Skeletal muscle satellite cell (primary cell): ENCODE measurements around the gene OR10A7. TPM values are rescaled to one million over a fixed set of nuclear protein-coding genes. Genes with fewer than 3 reads are reported as not detected.
"Not testable (repeated sequence)": the region's sequence is repeated elsewhere in the genome, so short reads cannot be mapped to it uniquely, and the experiment has no call there.

ENCODE experiments used
- H3K27me3 ChIP-seq: 2 replicates; pipeline ENCODE4 v1.7.0; 2013; ENCODE audit warnings: low read length; ENCODE audit not compliant: control insufficient read depth, insufficient read depth
- H3K36me3 ChIP-seq: 2 replicates; pipeline ENCODE4 v1.7.0; 2013; ENCODE audit warnings: mild to moderate bottlenecking, control low read depth, low read length; ENCODE audit not compliant: insufficient read depth
- H3K4me1 ChIP-seq: 2 replicates; pipeline ENCODE4 v1.7.0; 2013; ENCODE audit warnings: low read length; ENCODE audit not compliant: control insufficient read depth, insufficient read depth
- H3K4me2 ChIP-seq: 2 replicates; pipeline ENCODE4 v1.7.0; 2013; ENCODE audit warnings: mild to moderate bottlenecking, low read length
- H3K4me3 ChIP-seq: 2 replicates; pipeline ENCODE4 v1.7.0; 2013; ENCODE audit warnings: low read length
- H3K9ac ChIP-seq: 2 replicates; pipeline ENCODE4 v1.7.0; 2013; ENCODE audit warnings: mild to moderate bottlenecking, low read depth, low read length, moderate library complexity
- H3K9me3 ChIP-seq: replicated peaks from 2 replicates; pipeline ENCODE4 v1.7.0; 2013; ENCODE audit warnings: mild to moderate bottlenecking, control low read depth, low read length
- total RNA-seq: library from RNA; depleted of rRNA; stranded (reverse); fragments of >200 nt; gene quantifications from 2 replicates; pipeline ENCODE4 v1.2.3, GENCODE V29; 2012; rRNA removed

OR10A7 gene, protein sequence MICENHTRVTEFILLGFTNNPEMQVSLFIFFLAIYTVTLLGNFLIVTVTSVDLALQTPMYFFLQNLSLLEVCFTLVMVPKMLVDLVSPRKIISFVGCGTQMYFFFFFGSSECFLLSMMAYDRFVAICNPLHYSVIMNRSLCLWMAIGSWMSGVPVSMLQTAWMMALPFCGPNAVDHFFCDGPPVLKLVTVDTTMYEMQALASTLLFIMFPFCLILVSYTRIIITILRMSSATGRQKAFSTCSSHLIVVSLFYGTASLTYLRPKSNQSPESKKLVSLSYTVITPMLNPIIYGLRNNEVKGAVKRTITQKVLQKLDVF
- not detected in 2 replicates for total RNA-seq

DNA sequence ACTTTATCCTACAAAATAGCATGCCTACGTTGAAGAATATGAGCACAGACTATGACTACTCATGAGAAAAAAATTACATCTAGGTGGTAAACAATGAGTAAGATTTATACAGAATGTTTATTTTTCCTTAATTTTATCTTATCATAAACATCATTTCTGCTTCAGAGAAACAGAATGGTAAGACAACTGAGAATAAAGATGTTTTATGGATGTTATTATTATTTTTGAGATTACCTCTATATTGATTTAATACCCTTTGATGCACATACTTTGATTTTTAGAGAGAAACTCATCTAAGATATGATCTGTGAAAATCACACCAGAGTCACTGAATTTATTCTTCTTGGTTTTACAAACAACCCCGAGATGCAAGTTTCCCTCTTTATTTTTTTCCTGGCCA lies at the start of gene OR10A7:
TSS of gene OR10A7 (plus strand) at position 301 of the 400 bp plus-strand sequence. CDS start at position 301, 0 bp downstream.
- Histone ChIP-seq H3K9me3 (no peaks in the 10 kb centered on the region), H3K9ac (no peak within 1 kb of the TSS)

DNA sequence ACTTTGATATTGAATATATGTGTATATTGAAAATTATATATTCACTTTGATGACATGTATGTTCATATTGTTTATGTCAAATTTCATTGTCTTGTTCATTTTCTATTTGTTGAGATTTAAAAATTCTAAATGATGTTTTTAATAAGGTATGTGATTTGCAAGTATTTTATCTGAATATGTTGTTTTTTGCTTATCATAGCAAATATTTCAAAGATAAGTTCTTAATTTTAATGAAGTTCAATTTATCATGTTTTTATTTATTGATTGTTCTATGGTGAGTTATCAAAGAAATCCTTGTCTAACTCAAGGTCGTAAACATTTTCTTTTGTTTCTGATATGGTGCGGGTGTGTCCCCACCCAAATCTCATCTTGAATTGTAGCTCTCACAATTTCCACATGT lies 49.4 kb upstream of the OR10A7 start:
- Histone ChIP-seq H3K4me2 (no peak overlapping the region), H3K4me1 (no peaks in the 10 kb centered on the region), H3K36me3 (no peaks in the 10 kb centered on the region), H3K9ac (no peak overlapping the region), H3K4me3 (no peak overlapping the region), H3K27me3 (no peaks in the 10 kb centered on the region), H3K9me3 (no peaks in the 10 kb centered on the region)

More for the DNA sequence above, at the start of gene OR10A7:
- H3K4me2 ChIP-seq, result no peak within 1 kb of the TSS
- no peak within 1 kb of the TSS for H3K4me3 ChIP-seq
- no peaks in the 10 kb centered on the region for H3K4me1 ChIP-seq
- peaks cover 2% of the 10 kb centered on the region for H3K27me3 ChIP-seq
- H3K36me3 ChIP-seq, result no peaks in the 10 kb centered on the region

DNA sequence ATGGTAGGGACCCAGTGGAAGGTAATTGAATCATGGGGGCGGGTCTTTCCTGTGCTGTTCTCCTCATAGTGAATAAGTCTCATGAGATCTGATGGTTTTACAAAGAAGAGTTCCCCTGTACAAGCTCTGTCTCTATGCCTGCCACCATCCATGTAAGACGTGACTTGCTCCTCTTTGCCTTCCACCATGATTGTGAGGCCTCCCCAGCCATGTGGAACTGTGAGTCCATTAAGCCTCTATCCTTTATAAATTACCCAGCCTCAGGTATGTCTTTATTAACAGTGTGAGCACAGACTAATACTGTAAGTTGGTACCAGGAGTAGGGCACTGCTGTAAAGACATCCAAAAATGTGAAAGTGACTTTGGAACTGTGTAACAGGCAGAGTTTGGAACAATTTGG lies 49.0 kb upstream of the OR10A7 start:
- not testable (repeated sequence) for H3K36me3 ChIP-seq, H3K4me1 ChIP-seq, H3K27me3 ChIP-seq, H3K4me3 ChIP-seq, H3K9me3 ChIP-seq, H3K9ac ChIP-seq, H3K4me2 ChIP-seq

- Histone ChIP-seq H3K9me3 (no peaks in the 10 kb centered on the region), H3K4me1 (no peaks in the 10 kb centered on the region), H3K4me3 (no peak overlapping the region), H3K27me3 (peaks cover 3% of the 10 kb centered on the region), H3K4me2 (no peak overlapping the region), H3K9ac (no peak overlapping the region), H3K36me3 (no peaks in the 10 kb centered on the region)
Observed at GRCh38 chr12:55172686-55173085, 48.1 kb upstream of the OR10A7 start.

DNA sequence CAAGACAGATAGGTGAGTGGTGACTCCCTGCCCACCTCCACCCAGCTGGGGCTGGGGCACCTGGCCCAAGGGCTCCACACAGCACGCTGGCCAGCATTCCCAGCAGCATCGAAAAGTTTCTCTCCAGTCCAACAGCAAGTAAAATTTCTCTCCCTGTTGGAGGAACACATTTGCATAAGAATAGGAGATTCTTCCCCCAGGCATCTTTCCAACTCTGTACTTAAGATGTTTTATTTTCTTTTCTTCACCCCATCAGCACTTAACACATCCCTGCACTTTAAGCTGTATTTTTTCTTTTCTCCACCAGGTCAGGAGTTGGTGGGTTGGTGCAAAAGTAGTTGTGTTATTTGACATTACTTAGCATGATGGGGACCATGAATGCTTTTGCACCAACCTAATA lies 47.4 kb upstream of the OR10A7 start:
- H3K4me3 ChIP-seq, result no peak overlapping the region
- H3K4me1 ChIP-seq, result no peaks in the 10 kb centered on the region
- peaks cover 10% of the 10 kb centered on the region for H3K27me3 ChIP-seq
- H3K9me3 ChIP-seq, result no peaks in the 10 kb centered on the region
- H3K36me3 ChIP-seq, result no peaks in the 10 kb centered on the region
- no peak overlapping the region for H3K9ac ChIP-seq
- H3K4me2 ChIP-seq, result no peak overlapping the region

GRCh38 chr12:55188573-55188972 lies 32.3 kb upstream of the OR10A7 start:
- H3K9ac ChIP-seq, result no peak overlapping the region
- no peak overlapping the region for H3K4me2 ChIP-seq
- H3K4me1 ChIP-seq, result no peaks in the 10 kb centered on the region
- no peaks in the 10 kb centered on the region for H3K9me3 ChIP-seq
- H3K27me3 ChIP-seq, result peaks cover 8% of the 10 kb centered on the region
- no peak overlapping the region for H3K4me3 ChIP-seq
- no peaks in the 10 kb centered on the region for H3K36me3 ChIP-seq

DNA sequence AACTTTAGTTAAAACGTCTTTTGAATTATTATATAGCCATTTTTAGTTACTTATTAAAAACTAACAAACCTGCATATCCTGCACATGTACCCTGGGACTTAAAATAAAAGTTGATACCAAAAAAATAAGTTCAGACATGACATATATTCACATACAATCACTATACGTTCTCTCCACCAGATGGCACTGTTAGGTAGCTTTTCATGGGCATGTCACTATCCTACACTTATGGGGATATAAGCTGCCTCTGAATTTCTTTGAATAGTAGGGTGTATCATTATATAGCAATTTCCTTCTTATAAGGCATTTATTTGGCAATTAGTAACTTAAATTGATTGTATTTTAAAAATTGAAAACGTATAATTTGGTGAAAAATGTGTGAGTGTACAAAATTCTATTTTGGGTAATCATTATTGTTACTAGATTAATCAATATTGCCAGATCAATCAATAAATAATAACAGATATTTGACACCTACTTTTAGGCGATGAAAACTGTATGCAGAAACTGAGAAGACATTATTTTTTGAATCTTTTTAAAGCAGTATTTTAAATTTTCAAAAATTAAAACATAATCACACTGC lies 31.8 kb upstream of the OR10A7 start:
- no peak overlapping the region for H3K4me2 ChIP-seq
- H3K9ac ChIP-seq, result no peak overlapping the region
- peaks cover 12% of the 10 kb centered on the region for H3K27me3 ChIP-seq

DNA sequence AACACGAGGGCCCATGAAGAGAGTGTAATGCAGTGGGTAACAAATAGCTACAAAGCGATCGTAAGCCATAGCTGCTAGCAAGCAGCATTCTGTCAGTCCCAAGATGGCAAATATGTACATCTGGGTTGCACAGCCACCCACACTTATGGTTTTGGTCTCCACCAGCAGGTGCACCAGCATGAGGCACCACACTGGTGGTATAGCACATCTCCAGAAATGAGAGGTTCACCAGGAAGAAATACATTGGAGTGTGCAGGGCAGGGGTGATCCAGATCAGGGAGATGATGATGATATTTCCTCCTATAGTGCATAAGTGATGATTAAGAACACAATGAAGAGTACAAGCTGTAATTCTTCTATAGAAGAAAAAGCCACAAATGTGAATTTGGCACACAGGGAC lies 26.4 kb upstream of the OR10A7 start:
- no peak overlapping the region for H3K9ac ChIP-seq
- no peaks in the 10 kb centered on the region for H3K9me3 ChIP-seq
- H3K36me3 ChIP-seq, result no peaks in the 10 kb centered on the region
- peaks cover 8% of the 10 kb centered on the region for H3K27me3 ChIP-seq
- H3K4me3 ChIP-seq, result no peak overlapping the region
- no peaks in the 10 kb centered on the region for H3K4me1 ChIP-seq
- no peak overlapping the region for H3K4me2 ChIP-seq

More for the DNA sequence above, 31.8 kb upstream of the OR10A7 start:
- no peaks in the 10 kb centered on the region for H3K36me3 ChIP-seq
- H3K4me3 ChIP-seq, result no peak overlapping the region
- no peaks in the 10 kb centered on the region for H3K9me3 ChIP-seq
- no peaks in the 10 kb centered on the region for H3K4me1 ChIP-seq

- peaks cover 8% of the 10 kb centered on the region for H3K27me3 ChIP-seq
- H3K4me2 ChIP-seq, result no peak overlapping the region
- H3K9ac ChIP-seq, result no peak overlapping the region
- H3K36me3 ChIP-seq, result no peaks in the 10 kb centered on the region
- H3K4me1 ChIP-seq, result no peaks in the 10 kb centered on the region
- no peak overlapping the region for H3K4me3 ChIP-seq
- H3K9me3 ChIP-seq, result no peaks in the 10 kb centered on the region
Observed at GRCh38 chr12:55226523-55226922, 5.7 kb downstream of the OR10A7 start.

DNA sequence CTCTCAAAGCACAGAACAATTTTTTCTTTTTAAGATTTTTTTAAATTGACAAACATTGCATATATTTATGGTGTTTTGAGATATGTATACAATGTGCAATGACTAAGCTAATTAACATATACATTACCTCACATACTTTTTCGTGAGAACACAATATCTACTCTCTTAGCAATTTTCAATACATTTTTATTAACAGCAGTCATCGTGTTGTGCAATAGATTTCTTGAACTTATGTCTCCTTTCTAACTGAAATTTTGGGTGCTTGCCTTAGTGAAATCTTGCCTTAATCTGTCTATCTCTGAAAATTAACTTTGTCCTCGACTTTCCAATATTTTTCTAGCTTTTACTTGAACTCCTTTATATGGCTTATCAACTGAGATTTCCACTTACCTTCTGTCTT lies 6.8 kb downstream of the OR10A7 start:
- Histone ChIP-seq H3K4me1 (no peaks in the 10 kb centered on the region), H3K9me3 (no peaks in the 10 kb centered on the region), H3K27me3 (peaks cover 8% of the 10 kb centered on the region), H3K4me3 (no peak overlapping the region), H3K36me3 (no peaks in the 10 kb centered on the region), H3K9ac (no peak overlapping the region), H3K4me2 (no peak overlapping the region)

DNA sequence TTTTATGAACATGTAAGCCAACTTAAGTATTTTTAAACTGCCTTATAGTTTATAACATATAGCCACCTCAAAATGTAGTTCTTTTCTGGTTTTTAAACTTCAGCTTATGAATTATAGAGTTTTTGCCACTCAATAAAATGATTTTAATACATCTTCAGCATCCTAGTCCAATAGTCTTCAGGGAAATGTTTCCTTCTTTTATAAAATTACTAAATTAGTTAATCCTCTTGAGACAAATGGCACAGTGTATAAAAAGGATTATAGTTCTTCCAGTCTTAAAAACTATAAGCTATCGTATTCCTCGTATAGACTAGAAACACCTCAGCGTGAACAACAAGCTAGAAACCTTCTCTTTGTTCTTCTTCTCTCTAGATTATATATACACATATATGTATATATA lies 23.5 kb downstream of the OR10A7 start, which contains the start of gene OR6C74:
TSS of gene OR6C74 (plus strand) at position 301 of the 400 bp plus-strand sequence. CDS start 2,679 bp downstream, outside the sequence.
- H3K4me1 ChIP-seq, result no peaks in the 10 kb centered on the region
- H3K36me3 ChIP-seq, result no peaks in the 10 kb centered on the region
- H3K4me2 ChIP-seq, result no peak within 1 kb of the TSS
- H3K27me3 ChIP-seq, result peaks cover 17% of the 10 kb centered on the region
- H3K9ac ChIP-seq, result no peak within 1 kb of the TSS
- no peaks in the 10 kb centered on the region for H3K9me3 ChIP-seq
- H3K4me3 ChIP-seq, result no peak within 1 kb of the TSS

- H3K36me3 ChIP-seq, result no peaks in the 10 kb centered on the region
- no peak overlapping the region for H3K9ac ChIP-seq
- H3K27me3 ChIP-seq, result peaks cover 22% of the 10 kb centered on the region
- H3K4me2 ChIP-seq, result no peak overlapping the region
- H3K4me3 ChIP-seq, result no peak overlapping the region
- H3K9me3 ChIP-seq, result no peaks in the 10 kb centered on the region
- no peaks in the 10 kb centered on the region for H3K4me1 ChIP-seq
Observed at GRCh38 chr12:55246159-55246558, 25.3 kb downstream of the OR10A7 start.
